NT2/D1 (cell line): ENCODE measurements around the gene TBC1D23.

Source experiments
- SUZ12 ChIP-seq: IDR thresholded peaks from 2 replicates; pipeline ENCODE4 v1.6.1; 2011; ENCODE audit not compliant: insufficient read length, insufficient read depth; ENCODE audit errors: extremely low read depth
- YY1 ChIP-seq: IDR thresholded peaks from 2 replicates; pipeline ENCODE4 v1.6.1; 2011; ENCODE audit not compliant: insufficient read length, insufficient read depth
- ZNF274 ChIP-seq: IDR thresholded peaks from 2 replicates; pipeline ENCODE4 v1.6.1; 2011; ENCODE audit warnings: mild to moderate bottlenecking, low read depth, low read length

DNA sequence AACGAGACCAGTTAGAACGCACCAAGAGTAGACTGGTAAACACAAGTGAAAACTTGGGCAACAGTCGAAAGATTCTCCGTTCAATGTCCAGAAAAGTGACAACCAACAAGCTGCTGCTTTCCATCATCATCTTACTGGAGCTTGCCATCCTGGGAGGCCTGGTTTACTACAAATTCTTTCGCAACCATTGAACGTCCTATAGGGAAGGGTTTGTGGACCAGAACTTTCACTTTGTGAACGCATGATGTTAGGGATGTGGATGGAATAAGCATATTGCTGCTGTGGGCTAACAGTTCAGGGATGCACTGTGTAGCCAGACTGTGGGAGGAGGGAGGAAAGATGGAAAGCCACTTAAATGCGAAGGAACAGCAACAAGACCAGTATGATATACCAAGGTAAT, 34.9 kb upstream of the TBC1D23 start:
- TF ChIP-seq SUZ12 (no peak), ZNF274 (no peak), YY1 (no peak)
